ENCODE data around the gene NHEJ1. TPM values are rescaled to one million over a fixed set of nuclear protein-coding genes. Genes with fewer than 3 reads are reported as not detected.

The NHEJ1 gene
- total and polyA plus RNA-seq, 4 donors = 8.4 to 21.1 (median 12.5) TPM

DNA sequence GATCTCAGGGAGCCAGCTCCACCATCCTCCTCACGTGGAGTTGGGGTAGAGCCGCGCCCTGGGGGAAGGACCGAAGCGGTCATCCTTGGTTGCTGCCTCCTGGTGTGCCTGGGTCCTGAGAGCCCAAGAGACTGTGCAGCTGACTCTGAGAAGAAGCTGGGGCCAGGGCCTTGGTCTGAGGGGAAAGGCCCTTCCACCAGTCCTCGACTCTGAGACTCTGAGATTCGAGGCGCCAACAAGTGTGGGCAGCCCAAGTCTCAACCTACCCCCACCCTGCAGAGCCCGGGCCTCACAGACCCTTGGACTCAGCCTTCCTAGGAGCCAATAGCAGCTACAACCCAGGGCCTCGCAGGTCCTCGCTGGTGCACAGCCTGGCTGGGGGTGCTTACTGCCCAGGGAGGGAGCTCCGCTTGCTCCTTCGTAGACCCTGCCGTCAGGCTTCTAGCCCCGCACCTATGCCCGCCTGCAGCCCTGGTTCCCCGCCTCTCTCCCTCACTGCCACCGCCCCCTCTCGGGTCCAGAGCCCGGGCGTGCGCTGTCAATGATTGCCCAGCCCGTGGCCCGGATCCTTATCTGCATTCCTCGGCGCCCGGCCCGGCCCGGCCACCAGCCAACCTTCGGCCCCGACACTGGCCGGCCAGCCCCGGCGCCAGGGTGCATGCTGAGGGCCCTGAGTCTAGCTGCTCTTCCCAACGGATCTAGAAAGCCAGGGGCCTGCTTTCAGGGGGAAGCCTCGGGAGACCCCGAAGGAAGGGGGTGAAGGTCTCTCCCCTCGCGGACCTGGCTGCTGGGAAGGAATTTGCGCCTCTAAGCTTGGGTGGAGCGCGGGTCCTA lies 101.9 kb downstream of the NHEJ1 start:
- DNase-seq = peak in 2 of 3 donors; percentile 23 to 34
- H3K4me1 ChIP-seq (ENCODE audit: control insufficient read depth in 5 of 5, insufficient read depth in 5 of 5, low read length in 5 of 5) = peaks cover 0 to 16% (median 0%) of the 10 kb centered on the region in 5 donors
- 6 to 8% methylated on average over 42 of the region's 42 CpGs for WGBS, 2 donors
- H3K9ac ChIP-seq (ENCODE audit: insufficient read depth in 1 of 2, low read length in 2 of 2) = no peak overlapping the region
- peaks cover 0 to 4% (median 0%) of the 10 kb centered on the region in 4 donors for H3K36me3 ChIP-seq (ENCODE audit: control insufficient read depth in 4 of 4, insufficient read depth in 4 of 4, low read length in 4 of 4)
- H3K4me3 ChIP-seq = no peak overlapping the region
- TF ChIP-seq, protein P1, sequence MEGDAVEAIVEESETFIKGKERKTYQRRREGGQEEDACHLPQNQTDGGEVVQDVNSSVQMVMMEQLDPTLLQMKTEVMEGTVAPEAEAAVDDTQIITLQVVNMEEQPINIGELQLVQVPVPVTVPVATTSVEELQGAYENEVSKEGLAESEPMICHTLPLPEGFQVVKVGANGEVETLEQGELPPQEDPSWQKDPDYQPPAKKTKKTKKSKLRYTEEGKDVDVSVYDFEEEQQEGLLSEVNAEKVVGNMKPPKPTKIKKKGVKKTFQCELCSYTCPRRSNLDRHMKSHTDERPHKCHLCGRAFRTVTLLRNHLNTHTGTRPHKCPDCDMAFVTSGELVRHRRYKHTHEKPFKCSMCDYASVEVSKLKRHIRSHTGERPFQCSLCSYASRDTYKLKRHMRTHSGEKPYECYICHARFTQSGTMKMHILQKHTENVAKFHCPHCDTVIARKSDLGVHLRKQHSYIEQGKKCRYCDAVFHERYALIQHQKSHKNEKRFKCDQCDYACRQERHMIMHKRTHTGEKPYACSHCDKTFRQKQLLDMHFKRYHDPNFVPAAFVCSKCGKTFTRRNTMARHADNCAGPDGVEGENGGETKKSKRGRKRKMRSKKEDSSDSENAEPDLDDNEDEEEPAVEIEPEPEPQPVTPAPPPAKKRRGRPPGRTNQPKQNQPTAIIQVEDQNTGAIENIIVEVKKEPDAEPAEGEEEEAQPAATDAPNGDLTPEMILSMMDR (IDR thresholded peaks at IDR 0.05; ENCODE audit: control extremely low read depth, extremely low read depth) = no peak
- H3K27ac ChIP-seq (ENCODE audit: low read depth in 1 of 2, low read length in 1 of 2) = no peak overlapping the region
- H3K9me3 ChIP-seq (ENCODE audit: control insufficient read depth in 4 of 4, insufficient read depth in 3 of 4, low read length in 3 of 4) = no peaks in the 10 kb centered on the region
- H3K27me3 ChIP-seq (ENCODE audit: control insufficient read depth in 3 of 3, insufficient read depth in 3 of 3, low read length in 2 of 3) = peaks cover 0 to 64% (median 52%) of the 10 kb centered on the region in 3 donors
- ATAC-seq (ENCODE audit: insufficient read depth, low FRiP score) = peak; percentile 78

DNA sequence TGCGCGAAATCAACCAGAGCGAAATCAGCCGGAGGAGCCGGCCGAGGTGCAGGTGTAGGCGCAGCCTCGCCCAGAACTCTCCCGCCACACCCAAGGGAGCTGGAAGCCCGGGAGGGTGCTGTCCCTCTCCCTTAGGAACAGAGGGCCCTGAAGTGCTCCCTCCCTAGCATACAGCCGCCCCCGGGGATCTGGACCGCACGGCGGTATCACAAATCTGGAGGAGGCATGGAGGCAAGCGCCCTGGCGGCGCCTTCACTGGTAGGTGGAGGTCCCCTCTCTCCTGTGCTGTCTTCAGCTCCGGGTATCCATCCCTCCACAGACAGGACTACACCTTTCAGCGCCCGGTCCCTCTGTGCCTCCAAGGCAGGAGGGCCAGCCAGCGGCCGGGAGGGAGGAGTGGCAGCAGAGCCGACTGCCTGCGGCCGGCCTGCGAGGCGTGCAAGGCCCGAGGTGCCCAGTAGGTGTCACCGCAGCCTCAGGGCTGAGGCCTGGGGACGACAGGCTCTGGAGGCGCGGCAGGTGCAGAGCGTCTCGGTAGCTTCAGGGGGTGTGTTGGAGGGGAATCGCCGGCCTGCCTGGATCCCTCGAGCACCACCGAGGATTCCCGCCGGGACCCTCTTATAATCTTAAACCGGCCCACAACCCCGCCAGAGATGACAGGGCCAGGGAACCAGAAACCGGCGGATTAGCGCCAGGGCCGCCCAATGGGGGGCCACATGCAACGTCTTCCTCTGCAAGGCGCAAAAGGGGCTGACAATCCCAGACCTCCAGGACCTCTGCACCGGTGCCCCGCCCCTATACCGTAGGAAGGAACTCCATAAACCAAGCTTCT lies 102.7 kb downstream of the NHEJ1 start:
- Histone ChIP-seq H3K36me3 (ENCODE audit: control insufficient read depth in 4 of 4, insufficient read depth in 4 of 4, low read length in 4 of 4) (peaks cover 0 to 4% (median 0%) of the 10 kb centered on the region in 4 donors), H3K27me3 (ENCODE audit: control insufficient read depth in 3 of 3, insufficient read depth in 3 of 3, low read length in 2 of 3) (peaks cover 0 to 55% (median 44%) of the 10 kb centered on the region in 3 donors), H3K4me1 (ENCODE audit: control insufficient read depth in 5 of 5, insufficient read depth in 5 of 5, low read length in 5 of 5) (peaks cover 0 to 16% (median 0%) of the 10 kb centered on the region in 5 donors), H3K4me3 (no peak overlapping the region), H3K9me3 (ENCODE audit: control insufficient read depth in 4 of 4, insufficient read depth in 3 of 4, low read length in 3 of 4) (no peaks in the 10 kb centered on the region), H3K27ac (ENCODE audit: low read depth in 1 of 2, low read length in 1 of 2) (no peak overlapping the region), H3K9ac (ENCODE audit: insufficient read depth in 1 of 2, low read length in 2 of 2) (no peak overlapping the region)
- 4 to 14% methylated on average over 52 of the region's 52 CpGs for WGBS, 2 donors
- DNase-seq (peak; percentile 55 to 74 (median 72)), ATAC-seq (ENCODE audit: insufficient read depth, low FRiP score) (peak; percentile 87)
- TF ChIP-seq, protein P1 (IDR thresholded peaks at IDR 0.05; ENCODE audit: control extremely low read depth, extremely low read depth) = peak; percentile 98

DNA sequence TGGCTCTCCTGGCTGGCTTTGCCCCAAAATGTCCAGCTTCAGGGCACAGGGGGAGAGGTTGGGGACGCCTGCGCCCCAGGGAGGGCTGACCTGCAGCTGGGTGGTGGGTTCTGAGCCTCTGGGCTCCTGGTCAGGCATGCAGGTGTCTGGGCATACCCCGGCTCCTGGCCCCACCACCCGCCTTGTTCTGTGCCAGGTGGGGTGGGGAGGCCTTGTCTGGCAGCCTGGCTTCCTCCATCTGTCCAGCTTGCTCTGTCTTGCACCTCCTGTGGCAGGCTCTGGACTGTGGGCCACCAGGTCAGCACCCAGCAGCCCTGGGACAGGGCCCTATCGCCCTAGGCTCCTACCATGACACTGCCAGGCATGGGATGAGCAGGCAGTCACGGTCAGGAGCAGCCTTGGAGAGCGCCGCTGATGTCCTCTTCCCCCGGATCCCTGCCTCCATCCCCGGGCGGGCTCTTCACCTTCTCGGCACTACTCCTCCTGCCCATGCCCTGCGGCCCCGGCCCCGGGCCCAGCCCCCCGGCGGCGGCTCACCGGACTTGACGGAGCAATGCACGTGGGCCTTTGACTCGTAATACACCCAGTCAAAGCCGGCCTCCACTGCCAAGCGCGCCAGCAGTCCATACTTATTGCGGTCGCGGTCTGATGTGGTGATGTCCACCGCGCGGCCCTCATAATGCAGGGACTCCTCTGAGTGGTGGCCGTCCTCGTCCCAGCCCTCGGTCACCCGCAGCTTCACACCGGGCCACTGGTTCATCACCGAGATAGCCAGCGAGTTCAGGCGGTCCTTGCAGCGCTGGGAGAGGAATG lies 103.5 kb downstream of the NHEJ1 start:
- H3K9ac ChIP-seq (ENCODE audit: insufficient read depth in 1 of 2, low read length in 2 of 2) = no peak overlapping the region
- H3K27ac ChIP-seq (ENCODE audit: low read depth in 1 of 2, low read length in 1 of 2) = no peak overlapping the region
- no peak for DNase-seq
- TF ChIP-seq, protein P1 (IDR thresholded peaks at IDR 0.05; ENCODE audit: control extremely low read depth, extremely low read depth) = no peak
- 18 to 34% methylated on average over 39 to 40 of the region's 40 CpGs for WGBS, 2 donors
- H3K36me3 ChIP-seq (ENCODE audit: control insufficient read depth in 4 of 4, insufficient read depth in 4 of 4, low read length in 4 of 4) = peaks cover 0 to 4% (median 0%) of the 10 kb centered on the region in 4 donors
- no peak for ATAC-seq (ENCODE audit: insufficient read depth, low FRiP score)
- H3K27me3 ChIP-seq (ENCODE audit: control insufficient read depth in 3 of 3, insufficient read depth in 3 of 3, low read length in 2 of 3) = peaks cover 0 to 47% (median 40%) of the 10 kb centered on the region in 3 donors
- no peak overlapping the region for H3K4me3 ChIP-seq
- peaks cover 0 to 16% (median 0%) of the 10 kb centered on the region in 5 donors for H3K4me1 ChIP-seq (ENCODE audit: control insufficient read depth in 5 of 5, insufficient read depth in 5 of 5, low read length in 5 of 5)
- H3K9me3 ChIP-seq (ENCODE audit: control insufficient read depth in 4 of 4, insufficient read depth in 3 of 4, low read length in 3 of 4) = no peaks in the 10 kb centered on the region

Data from lung (tissue), 12 donors.